ENCODE data around the gene CNTNAP2. TPM values are rescaled to one million over a fixed set of nuclear protein-coding genes. Genes with fewer than 3 reads are reported as not detected.

CNTNAP2 gene
- polyA plus RNA-seq, 3 donors, result 15.2 to 28.4 (median 19.5) TPM

DNA sequence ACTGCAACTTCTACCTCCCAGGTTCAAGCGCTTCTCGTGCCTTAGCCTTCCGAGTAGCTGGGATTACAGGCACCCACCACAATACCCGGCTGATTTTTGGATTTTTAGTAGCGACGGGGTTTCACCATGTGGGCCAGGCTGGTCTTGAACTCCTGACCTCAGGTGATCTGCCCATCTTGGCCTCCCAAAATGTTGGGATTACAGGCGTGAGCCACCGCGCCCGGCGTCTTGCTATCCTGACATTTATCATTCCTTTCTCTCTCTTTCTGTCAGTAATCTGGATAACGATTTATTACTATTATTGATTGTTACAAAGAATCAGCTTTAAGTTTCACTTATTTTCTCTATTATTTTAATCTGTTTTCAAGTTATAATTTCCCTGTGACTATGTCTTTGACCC is 548.4 kb downstream of the CNTNAP2 start:
- DNase-seq, result no peak

DNA sequence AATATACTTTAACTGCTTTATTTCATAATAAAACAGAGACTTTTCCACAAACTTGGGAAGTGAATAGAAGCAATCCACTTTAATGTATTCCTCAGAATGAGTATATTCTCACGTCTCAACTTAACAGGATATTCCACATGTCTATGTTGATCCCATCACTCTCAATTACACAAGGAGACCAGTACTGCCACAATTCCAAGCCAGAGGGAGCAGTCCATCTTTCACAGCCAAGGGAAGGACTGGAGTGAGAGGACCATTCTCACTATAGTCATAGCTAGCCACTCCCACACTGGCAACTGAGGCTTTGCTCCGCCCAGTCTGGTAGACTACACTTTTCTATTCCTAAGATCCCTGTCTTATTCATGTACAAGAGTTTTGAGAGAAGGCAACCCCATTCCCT is 553.9 kb downstream of the CNTNAP2 start:
- no peak for DNase-seq

DNA sequence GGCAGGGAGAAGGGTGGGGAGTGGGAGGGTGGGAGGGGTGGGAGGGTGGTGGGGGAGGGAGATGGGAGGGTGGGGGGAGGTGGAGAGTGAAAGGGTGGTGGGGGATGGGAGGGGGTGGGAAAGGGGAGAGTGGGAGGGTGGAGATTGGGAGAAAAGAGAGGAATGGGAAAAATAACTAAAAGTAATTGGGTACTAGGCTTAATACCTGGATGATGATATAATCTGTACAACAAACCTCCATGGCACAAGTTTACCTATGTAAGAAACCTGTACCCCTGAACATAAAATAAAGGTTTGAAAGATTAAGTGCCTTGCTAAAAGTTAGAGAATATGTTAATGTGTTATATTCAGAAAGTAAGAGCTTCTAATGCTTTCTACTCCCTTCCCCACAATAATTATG is 564.9 kb downstream of the CNTNAP2 start:
- no peak for DNase-seq

DNA sequence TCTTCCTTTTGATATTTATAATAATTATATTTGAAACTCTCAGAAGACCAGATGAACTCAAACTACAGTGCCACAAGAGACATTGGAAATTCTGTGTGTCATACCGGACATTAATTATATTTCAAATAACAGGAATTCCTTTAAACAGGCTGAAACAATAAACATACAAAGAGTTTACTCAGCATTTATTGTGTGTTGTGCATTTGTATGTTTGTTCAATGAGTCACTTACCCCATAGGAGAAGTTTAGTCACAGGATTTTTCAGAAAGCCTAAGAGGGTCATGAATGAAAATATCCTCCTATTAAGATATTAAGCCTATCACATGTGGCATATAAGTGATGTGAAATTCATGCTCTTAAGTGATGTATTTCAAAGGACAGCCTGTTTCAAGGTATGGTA is 566.8 kb downstream of the CNTNAP2 start:
- no peak for DNase-seq

DNA sequence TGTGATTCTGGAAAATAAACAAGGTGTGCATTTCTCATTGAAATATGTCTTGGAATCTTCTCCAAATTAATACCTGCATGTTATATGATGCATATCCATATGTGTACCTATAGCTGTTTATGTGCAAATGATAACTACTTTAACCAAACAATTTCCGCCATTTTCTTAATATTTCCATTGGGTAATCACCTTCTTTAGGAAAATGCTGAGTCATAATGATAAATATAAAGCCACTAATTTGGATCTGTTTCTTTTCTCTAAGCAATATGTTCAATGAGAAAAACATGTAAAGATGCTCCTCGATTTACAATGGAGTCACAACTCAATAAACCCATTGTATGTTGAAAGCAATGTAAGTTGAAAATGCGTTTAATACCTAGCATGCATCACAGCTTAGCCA is 574.4 kb downstream of the CNTNAP2 start:
- DNase-seq, result no peak

DNA sequence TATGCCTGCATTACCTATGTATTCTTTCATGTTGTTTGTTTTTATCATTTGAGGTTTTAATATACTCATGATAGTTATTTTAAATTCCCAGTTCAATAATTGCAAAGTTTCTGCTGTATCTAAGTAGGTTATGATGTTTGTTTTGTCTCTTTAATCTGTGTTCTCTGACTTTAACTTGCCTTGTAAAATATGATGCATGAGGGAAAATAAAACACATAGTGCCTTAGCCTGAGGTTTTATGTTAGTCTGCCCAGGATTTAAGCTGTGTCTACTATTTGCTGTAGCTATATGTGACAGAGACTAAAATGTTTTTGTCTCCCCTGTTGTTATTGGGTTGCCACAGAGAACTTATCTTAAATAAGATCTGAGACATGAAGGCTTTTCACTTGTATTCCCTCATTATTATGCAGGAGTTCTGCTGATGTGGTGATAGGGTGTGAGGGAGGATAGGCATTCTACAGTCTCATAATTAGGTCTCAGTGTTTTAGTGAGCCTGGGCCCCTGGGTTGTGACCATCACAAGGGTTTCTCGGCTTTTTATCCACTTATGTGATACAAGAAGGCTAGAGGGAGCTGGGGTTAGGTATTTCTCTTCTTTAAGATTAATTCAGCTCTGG is 582.5 kb downstream of the CNTNAP2 start:
- no peak for DNase-seq

DNA sequence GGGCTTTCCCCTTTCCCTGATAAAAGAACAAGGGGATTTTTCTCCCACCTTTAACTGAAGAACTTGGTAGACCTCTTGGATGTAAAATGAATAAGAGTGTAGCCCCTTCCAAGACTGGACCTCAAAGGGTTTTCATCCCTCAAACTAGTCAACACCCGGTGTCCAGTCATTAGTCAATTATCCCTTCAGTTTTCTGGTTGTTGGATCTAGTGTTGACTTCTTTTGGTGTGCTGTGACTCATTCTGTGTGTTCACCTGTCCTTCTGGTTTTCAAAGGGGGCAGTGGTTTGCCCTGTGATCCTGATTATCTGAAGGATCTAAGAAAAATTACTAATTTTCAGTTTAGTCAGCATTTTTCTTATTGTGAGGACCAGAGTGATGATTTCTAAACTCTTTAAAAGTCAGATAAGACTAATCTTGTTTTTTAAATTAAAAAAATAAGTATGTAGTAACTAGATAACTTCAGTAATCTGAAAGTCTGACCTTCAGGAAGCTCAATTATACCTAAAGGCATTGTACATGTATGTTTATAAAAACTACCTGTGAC is 583.5 kb downstream of the CNTNAP2 start:
- no peak for DNase-seq

DNA sequence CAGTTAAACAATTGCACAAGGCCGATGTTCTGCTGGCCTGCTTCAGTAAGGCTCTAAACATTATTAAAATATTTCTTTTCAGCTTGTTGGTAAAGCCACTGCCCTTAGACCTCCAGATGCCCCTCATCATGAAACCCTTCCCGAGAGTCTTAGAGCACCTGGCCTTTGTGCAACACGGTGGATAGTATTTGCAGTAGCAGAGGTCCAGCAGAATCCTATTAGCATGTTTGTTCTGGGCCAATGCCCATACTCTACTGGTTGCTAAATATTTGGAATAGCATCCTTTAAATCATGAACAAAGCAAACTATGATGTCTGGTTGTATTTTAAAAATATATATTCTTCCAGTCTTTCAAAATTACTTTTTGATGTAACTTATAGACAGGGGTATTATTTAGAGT is 584.6 kb downstream of the CNTNAP2 start:
- peak; percentile 19 for DNase-seq

DNA sequence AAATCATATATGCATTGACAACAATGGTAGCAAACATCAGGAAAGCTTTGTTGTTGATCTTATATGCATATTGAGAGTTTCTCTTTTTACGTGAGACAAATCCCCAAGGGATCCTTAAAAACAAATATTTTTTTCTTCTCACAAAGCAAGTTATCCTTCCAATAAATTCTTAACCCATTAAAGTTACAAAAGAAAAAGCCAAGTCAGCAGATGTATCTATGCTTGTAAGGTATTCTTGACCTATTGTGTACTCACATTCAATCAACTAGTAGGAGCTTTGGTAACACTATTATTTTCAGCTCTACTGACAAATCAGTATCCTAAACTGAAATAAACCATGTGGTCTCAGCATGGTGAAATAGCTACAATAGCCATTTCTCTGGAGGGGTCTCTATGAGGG is 586.3 kb downstream of the CNTNAP2 start:
- no peak for DNase-seq

DNA sequence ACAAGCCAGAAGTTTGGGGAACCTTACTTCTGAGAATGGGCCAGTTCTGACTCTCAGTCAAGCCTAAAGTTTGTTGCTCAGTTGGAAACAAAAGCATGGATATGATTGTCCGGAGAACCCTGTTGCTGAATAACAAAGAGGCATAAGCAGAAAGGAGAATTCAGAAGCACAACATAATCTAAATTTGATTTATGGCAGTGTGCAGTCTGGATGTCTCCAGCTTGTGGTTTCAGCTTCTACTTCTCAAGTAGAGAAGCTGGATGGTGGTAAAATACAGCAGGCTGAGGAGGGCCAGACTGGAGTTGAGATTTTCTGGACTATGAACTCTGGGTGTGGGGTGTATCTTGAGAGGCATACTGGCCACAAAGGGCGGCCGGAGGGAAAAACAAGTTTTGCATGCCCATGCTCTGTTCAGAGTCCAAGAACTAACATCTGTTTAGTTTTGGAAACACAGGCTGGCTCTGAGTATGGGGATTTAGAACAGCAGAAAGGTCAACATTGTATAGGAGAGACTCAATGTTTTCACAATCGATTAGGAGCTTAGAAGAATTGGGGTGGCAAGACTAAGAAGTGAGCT is 592.9 kb downstream of the CNTNAP2 start:
- DNase-seq, result peak; percentile 3

DNA sequence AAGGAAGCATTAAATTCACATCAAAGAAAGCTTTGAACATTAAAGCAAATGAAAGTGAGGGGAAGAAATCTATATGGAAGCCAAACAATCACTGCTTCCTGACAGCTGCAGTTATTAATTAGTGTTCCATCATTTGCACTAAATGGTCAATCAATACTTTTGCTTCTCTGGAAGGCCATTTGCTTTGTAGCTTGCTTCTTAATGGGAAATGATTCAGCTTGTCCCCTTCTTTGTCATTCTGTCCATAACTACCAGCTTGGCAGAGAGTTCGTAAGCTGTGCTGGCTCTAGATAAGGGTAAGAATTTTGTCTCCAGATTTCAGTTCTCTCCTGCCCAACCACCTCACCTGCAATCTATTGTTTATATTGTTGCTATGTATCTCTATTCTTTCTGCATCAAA is 596.6 kb downstream of the CNTNAP2 start:
- no peak for DNase-seq

DNA sequence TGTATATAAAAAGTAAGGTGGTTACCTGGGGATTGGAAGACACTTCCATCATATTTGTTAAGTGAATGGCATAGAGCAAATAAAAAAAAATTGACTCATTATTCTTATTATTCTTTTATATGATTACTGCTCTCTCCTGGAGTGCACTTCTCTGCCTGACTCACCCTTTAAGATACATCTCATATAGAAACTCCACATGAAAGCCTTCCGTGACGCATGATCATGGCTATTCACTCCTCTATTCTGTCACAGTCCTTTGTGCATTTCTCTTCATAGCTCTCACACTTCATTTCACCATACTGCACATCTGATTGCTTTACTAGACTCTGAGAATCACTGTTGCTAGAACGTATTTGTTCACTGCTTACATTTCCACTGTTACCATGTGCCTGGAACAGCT is 597.3 kb downstream of the CNTNAP2 start:
- DNase-seq, result no peak

DNA sequence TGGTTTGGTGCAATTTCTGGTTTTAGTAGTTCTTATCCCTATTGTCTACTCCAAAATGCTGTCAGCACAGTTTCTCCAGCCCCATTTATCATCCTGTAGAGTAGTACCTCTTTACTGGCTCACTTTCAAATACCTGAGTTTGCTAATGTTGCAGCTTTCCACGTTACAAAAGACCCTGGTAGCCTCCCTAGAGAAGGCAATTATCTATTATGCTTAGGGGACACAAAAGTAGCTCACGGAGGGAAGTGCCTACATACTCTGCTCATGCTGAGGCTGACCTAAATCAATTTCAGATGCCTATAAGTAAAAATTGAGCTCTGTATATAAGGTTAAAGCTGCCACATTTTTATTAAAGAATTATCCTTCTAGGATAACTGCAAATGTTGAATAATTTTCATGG is 603.6 kb downstream of the CNTNAP2 start:
- no peak for DNase-seq

DNA sequence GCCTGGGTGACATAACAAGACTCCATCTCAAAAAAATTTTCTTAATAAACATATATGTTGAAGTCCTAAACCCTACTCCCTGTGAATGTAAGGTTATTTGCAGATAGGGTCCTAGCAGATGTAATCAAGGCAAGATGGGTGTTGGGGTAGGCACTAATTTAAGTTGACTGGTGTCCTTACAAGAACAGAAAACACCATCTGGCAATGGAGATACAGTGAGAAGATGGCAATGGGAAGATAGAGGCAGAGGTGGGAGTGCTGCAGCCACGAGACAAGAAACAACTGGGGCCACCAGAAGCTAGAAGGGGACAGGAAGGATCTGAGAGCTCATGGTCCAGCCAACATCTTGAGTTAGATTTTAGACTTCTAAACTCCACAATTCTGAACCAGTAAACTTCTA is 606.4 kb downstream of the CNTNAP2 start:
- DNase-seq, result no peak

DNA sequence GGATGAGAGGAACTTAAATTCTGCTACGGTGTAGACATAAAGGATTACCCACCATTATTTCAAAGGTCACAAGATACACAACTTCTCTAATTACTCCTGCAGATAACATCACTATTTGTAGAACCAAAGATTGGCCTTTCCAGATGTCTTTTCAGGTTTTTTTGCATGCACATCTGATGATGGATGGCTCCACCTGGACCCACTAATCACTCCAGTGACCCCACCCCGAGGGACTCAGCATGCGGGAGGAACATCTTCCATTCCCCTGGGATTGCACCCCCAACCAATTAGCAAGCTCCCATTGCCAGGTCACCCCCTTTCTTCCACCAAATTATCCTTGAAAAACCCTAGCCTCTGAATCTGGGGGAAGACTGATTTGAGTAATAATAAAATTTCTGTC is 608.9 kb downstream of the CNTNAP2 start:
- DNase-seq, result no peak

DNA sequence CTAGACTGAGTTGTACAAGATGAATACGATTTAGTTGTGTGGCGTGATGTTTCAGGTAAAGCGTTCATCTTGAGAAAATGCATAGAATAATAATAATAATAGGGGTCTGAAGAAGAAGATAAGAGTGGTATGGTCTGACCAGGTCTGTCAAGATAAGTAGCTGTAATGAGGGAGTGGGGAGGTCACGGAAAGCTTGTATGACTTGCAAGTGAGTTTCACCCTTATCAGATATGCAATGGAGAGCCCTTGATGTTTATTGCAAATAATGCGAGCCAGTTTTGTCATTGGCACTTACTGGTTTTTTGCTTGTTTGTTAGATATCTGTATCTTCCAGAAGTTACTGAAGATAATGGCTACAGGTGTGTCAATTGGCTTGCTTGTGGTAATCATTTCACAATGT is 611.5 kb downstream of the CNTNAP2 start:
- DNase-seq, result no peak

DNA sequence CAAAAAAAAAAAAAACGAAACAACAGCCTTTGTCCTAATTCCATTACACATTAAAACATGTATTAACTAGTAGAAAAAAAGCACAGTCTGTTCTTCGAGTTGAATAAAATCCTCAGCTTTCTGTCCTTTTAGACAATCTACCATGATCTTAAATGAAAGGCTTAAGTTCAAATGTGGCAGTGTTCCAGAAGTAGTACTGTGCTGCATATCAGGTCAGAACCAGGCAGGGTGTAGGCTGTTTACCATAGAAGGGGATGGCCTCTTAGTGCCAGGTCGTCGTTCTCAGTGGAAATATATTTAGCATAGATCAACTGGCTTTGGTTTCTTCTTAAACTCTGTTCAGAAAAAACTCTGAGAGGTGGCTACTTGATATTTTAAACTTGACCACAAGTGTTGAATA is 612.0 kb downstream of the CNTNAP2 start:
- no peak for DNase-seq

DNA sequence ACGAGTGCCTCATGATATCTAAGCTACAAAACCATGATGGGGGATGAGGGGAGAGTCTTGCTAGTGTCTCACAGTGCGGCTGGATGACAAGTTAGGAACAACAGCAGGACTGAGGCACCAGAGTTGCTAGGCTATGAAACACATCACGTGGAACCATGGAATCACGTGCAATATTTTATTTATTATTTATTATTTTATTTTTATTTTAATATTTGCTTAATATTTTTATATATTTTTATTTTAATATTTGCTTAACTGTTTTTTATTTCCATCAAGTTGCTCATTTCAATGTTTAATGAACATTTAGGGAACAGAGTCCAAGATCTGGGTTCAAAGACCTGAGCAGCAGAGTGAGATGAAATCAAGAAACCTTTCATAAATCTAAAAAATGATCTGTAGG is 614.6 kb downstream of the CNTNAP2 start:
- DNase-seq, result no peak

DNA sequence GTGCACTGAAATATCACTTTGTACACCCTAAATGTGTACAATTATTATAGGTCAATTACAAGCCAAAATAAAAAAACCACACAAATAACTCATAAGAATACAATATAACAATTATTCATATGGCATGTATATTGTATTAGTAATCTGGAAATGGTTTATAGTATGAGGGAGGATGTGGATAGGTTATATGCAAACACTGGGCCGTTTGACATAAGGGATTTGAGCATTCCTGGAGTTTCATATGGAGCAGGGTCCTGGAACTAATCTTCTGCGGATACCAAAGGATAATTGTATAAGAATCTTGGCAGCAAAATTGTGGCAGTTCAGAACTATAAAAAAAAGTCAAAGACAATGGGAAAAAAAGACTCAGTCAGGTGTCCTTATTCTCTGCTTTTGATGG is 619.4 kb downstream of the CNTNAP2 start:
- DNase-seq, result no peak

DNA sequence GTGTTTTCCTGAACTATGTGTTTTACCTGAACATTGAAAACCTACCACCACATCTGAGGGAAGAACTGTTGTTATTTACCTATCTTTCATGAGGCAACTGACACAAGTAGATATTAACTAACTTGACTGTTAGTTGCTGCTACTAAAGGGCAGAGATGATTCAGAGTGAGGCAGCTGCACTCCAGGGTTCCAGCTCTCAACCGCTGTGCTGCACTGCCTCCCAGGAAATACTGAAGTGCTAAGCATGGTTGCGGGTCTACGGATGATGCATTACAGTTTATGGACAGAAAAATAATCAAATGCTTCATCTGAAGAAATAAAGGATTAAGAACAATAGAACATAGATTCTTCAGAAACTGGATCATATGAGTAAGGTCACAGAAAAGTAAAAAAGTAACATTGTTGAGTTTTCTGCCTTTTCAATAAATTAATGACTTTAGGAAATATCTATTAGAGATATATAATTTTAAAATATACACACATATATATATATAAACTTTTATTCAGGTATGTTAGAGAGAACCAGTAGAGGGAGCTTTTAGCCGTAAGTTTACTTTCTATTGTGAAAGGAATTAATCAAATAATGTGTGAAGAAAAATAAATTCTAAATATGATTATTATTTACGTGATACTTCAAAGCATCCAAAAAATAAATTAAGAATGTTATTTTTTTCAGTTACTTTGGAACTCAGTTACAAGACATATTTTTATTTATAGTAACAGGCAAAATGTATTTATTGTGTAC is 620.0 kb downstream of the CNTNAP2 start:
- DNase-seq, result no peak

DNA sequence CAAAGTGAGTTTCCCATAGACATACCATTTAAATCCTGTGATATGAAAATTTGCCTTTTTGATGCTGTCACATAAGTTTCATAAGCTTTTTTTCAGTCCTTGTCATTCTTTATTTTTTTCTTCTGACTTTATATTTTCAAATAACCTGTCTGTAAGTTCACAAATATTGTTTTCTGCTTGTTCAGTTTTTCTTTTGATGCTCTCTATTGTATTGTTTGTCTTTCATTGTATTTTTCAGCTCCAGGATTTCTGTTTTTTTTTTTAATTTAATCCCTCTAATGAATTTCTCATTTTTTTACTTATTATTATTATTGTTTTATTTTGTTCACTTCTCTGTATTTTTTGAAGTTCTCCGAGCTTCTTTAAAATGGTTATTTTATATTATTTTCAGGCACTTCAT is 623.4 kb downstream of the CNTNAP2 start:
- no peak for DNase-seq

DNA sequence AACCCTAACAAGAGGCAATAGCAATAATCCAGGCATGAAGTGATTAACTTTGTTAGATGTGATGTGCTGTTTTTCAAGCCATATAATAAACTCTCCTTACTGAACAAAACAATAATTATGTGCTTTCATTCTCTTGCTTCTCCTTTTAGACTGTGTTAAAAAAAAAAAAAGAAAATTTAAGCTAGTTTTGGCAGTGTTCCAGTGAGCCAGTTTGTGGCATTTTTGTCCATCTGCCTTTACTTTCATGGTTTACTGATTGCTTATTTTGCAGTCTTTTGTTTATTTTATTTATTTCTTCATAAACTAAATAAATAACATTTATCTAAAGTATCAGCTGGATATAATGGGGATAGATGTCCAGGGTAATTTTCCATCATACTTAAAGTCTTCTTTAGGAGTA is 625.3 kb downstream of the CNTNAP2 start:
- no peak for DNase-seq

DNA sequence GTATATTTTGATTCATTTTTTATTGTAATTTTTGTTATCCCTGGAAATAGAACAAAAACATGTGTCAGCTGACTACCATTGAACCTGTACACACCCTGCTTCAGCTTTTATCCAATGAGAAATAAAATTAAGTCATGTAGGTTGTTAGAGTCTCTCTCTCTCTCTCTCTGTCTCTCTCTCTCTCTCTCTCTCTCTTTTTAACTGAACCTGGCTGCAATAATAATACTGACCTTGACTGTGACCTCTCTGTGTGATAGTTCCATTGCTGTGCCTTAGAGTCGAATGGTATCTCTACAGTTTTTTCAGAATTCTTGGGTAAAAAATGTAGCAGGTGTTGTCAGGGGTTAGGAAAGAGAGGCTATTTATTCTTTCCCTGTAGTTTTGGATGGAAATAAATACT is 637.8 kb downstream of the CNTNAP2 start:
- no peak for DNase-seq
